Activated CD8-positive, alpha-beta T cell treated with anti-CD3 and anti-CD28 coated beads, Interleukin-2, amount 10 ng/mL, durations not matched to agents 7 days and 5 days (primary cell): ENCODE results near the gene TTC19. TPM values are rescaled to one million over a fixed set of nuclear protein-coding genes. Genes with fewer than 3 reads are reported as not detected.

Source experiments
- ATAC-seq: fragments of 150-1000 bp; cut with Tn5 transposase; one replicate; pipeline ENCODE4 v1.10.0; 2021; ENCODE audit warnings: moderate library complexity
- CTCF ChIA-PET: fragments of 350-600 bp; sonication (Branson Sonifier 250); formaldehyde crosslinking; loops from one replicate; lab custom pipeline; 2021; ENCODE audit warnings: antibody characterized with exemption; lab: Charles Lee
- POLR2A ChIA-PET: fragments of 350-600 bp; sonication (Branson Sonifier 250); formaldehyde crosslinking; loops from one replicate; lab custom pipeline; 2021; ENCODE audit warnings: antibody characterized with exemption; lab: Charles Lee
- DNase-seq: peaks from one replicate; pipeline ENCODE4 v3.0.0-alpha.2; 2020
- H3K27ac Mint-ChIP-seq: one replicate; pipeline ENCODE4 v1.8.0; 2021; ENCODE audit warnings: mild to moderate bottlenecking, mixed read lengths
- H3K27me3 Mint-ChIP-seq: one replicate; pipeline ENCODE4 v1.8.0; 2021; ENCODE audit warnings: low read depth, mixed read lengths
- H3K36me3 Mint-ChIP-seq: one replicate; pipeline ENCODE4 v1.8.0; 2021; ENCODE audit warnings: low read depth, mixed read lengths
- H3K4me1 Mint-ChIP-seq: one replicate; pipeline ENCODE4 v1.8.0; 2021; ENCODE audit warnings: low read depth, mixed read lengths
- H3K4me3 Mint-ChIP-seq: one replicate; pipeline ENCODE4 v1.8.0; 2021; ENCODE audit warnings: mild to moderate bottlenecking, mixed read lengths
- H3K9me3 Mint-ChIP-seq: one replicate; pipeline ENCODE4 v1.8.0; 2022; ENCODE audit warnings: mixed read lengths; ENCODE audit not compliant: insufficient read depth
- total RNA-seq, 2 experiments: library from RNA; stranded (reverse); gene quantifications; one replicate each; pipeline ENCODE4 v1.2.3, GENCODE V29; 2021

The TTC19 gene
- 10 to 100 TPM; 31.5 to 38.1 TPM for total RNA-seq

GRCh38 chr17:15999141-15999973 is at the start of gene TTC19, which contains the start of gene ZSWIM7:
TTC19 (plus strand) TSS chr17:15999824; CDS start chr17:15999849, 25 bp downstream.
ZSWIM7 (minus strand) TSS chr17:15999704; CDS start chr17:15999594, 110 bp downstream.
- POLR2A ChIA-PET, result interaction anchor here (0.6 to 2.4 kb wide), 6 partner anchors 10 to 211 kb away, joined by 3 to 11 read pairs (median 3); partner anchors contain the start of gene ADORA2B
- peaks cover 32% of the 10 kb centered on the region for H3K4me1 Mint-ChIP-seq

GRCh38 chr17:15951368-15952047 is 48.1 kb upstream of the TTC19 start:
- no peak overlapping the region for H3K4me3 Mint-ChIP-seq
- no peaks in the 10 kb centered on the region for H3K9me3 Mint-ChIP-seq
- DNase-seq, result no peak
- ChIA-PET CTCF (no interaction called here), POLR2A (no interaction called here)
- H3K36me3 Mint-ChIP-seq, result no peaks in the 10 kb centered on the region
- H3K27ac Mint-ChIP-seq, result no peak overlapping the region
- no peak for ATAC-seq
- peaks cover 3% of the 10 kb centered on the region for H3K27me3 Mint-ChIP-seq
- peaks cover 11% of the 10 kb centered on the region for H3K4me1 Mint-ChIP-seq

More at GRCh38 chr17:15999141-15999973, at the start of gene TTC19, which contains the start of gene ZSWIM7:
- Mint-ChIP-seq H3K27me3 (no peaks in the 10 kb centered on the region), H3K27ac (peak within 1 kb of the TSS; percentile 99), H3K9me3 (no peaks in the 10 kb centered on the region), H3K36me3 (peaks cover 40% of the 10 kb centered on the region), H3K4me3 (peak within 1 kb of the TSS; percentile 93)
- DNase-seq (peak; percentile 96), ATAC-seq (peak; percentile 91)
- CTCF ChIA-PET, result interaction anchor here (0.6 to 2.9 kb wide), 10 partner anchors 12 to 579 kb away, joined by 3 to 28 read pairs (median 4); partner anchors contain the start of gene ADORA2B

GRCh38 chr17:15952048-15952532 is 47.5 kb upstream of the TTC19 start:
- peaks cover 15% of the 10 kb centered on the region for H3K4me1 Mint-ChIP-seq

GRCh38 chr17:15952916-15953790 is 46.5 kb upstream of the TTC19 start:
- ATAC-seq (no peak), DNase-seq (no peak)
- ChIA-PET POLR2A (no interaction called here), CTCF (no interaction called here)
- peaks cover 24% of the 10 kb centered on the region for H3K4me1 Mint-ChIP-seq
- H3K4me3 Mint-ChIP-seq, result no peak overlapping the region
- H3K27ac Mint-ChIP-seq, result no peak overlapping the region
- peaks cover 8% of the 10 kb centered on the region for H3K36me3 Mint-ChIP-seq
- no peaks in the 10 kb centered on the region for H3K9me3 Mint-ChIP-seq
- H3K27me3 Mint-ChIP-seq, result peaks cover 8% of the 10 kb centered on the region

More at GRCh38 chr17:15952048-15952532, 47.5 kb upstream of the TTC19 start:
- DNase-seq, result no peak
- H3K27me3 Mint-ChIP-seq, result peaks cover 5% of the 10 kb centered on the region
- H3K9me3 Mint-ChIP-seq, result no peaks in the 10 kb centered on the region
- no peak overlapping the region for H3K27ac Mint-ChIP-seq
- no peak overlapping the region for H3K4me3 Mint-ChIP-seq
- peaks cover 1% of the 10 kb centered on the region for H3K36me3 Mint-ChIP-seq
- POLR2A ChIA-PET, result no interaction called here
- CTCF ChIA-PET, result no interaction called here
- no peak for ATAC-seq

- peaks cover 9% of the 10 kb centered on the region for H3K36me3 Mint-ChIP-seq
- CTCF ChIA-PET, result interaction anchor here (1.3 kb wide), 1 partner anchor 10 kb away, joined by 6 read pairs; the partner anchor contains the start of gene ADORA2B
- DNase-seq (no peak), ATAC-seq (no peak)
- peaks cover 10% of the 10 kb centered on the region for H3K27me3 Mint-ChIP-seq
- peaks cover 35% of the 10 kb centered on the region for H3K4me1 Mint-ChIP-seq
- POLR2A ChIA-PET, result interaction anchor here (0.6 kb wide), 1 partner anchor 9 kb away, joined by 4 read pairs; the partner anchor contains the start of gene ADORA2B
- H3K9me3 Mint-ChIP-seq, result no peaks in the 10 kb centered on the region
- H3K27ac Mint-ChIP-seq, result no peak overlapping the region
- no peak overlapping the region for H3K4me3 Mint-ChIP-seq
Observed at GRCh38 chr17:15954222-15954621, 45.4 kb upstream of the TTC19 start.

GRCh38 chr17:15955793-15956541 is 43.7 kb upstream of the TTC19 start:
- POLR2A ChIA-PET, result no interaction called here
- Mint-ChIP-seq H3K27me3 (peaks cover 10% of the 10 kb centered on the region), H3K27ac (no peak overlapping the region), H3K36me3 (peaks cover 9% of the 10 kb centered on the region), H3K9me3 (no peaks in the 10 kb centered on the region), H3K4me1 (peaks cover 42% of the 10 kb centered on the region), H3K4me3 (no peak overlapping the region)
- DNase-seq, result no peak
- ATAC-seq, result no peak
- CTCF ChIA-PET, result no interaction called here

- DNase-seq (no peak), ATAC-seq (no peak)
- POLR2A ChIA-PET, result no interaction called here
- Mint-ChIP-seq H3K27ac (no peak overlapping the region), H3K4me3 (no peak overlapping the region), H3K9me3 (no peaks in the 10 kb centered on the region), H3K36me3 (peaks cover 9% of the 10 kb centered on the region), H3K4me1 (peaks cover 42% of the 10 kb centered on the region), H3K27me3 (peaks cover 10% of the 10 kb centered on the region)
- CTCF ChIA-PET, result no interaction called here
Observed at GRCh38 chr17:15957206-15957605, 42.4 kb upstream of the TTC19 start.

GRCh38 chr17:15957608-15958307 is 41.9 kb upstream of the TTC19 start:
- no peak for DNase-seq
- ChIA-PET POLR2A (no interaction called here), CTCF (interaction anchor here (1.2 to 2.1 kb wide), 3 partner anchors 13 to 128 kb away, joined by 4 to 12 read pairs (median 9); partner anchors contain the start of gene ADORA2B)
- Mint-ChIP-seq H3K9me3 (no peaks in the 10 kb centered on the region), H3K36me3 (peaks cover 9% of the 10 kb centered on the region), H3K4me1 (peaks cover 42% of the 10 kb centered on the region), H3K27me3 (peaks cover 10% of the 10 kb centered on the region), H3K4me3 (no peak overlapping the region), H3K27ac (no peak overlapping the region)
- no peak for ATAC-seq

GRCh38 chr17:15958484-15958854 is 41.2 kb upstream of the TTC19 start:
- H3K27ac Mint-ChIP-seq, result peak overlapping the region; percentile 61
- H3K27me3 Mint-ChIP-seq, result peaks cover 10% of the 10 kb centered on the region
- CTCF ChIA-PET, result interaction anchor here (0.9 to 2.1 kb wide), 6 partner anchors 10 to 129 kb away, joined by 3 to 12 read pairs (median 6); partner anchors contain the start of gene ADORA2B

GRCh38 chr17:15963670-15964110 is 35.9 kb upstream of the TTC19 start:
- ChIA-PET CTCF (no interaction called here), POLR2A (no interaction called here)
- DNase-seq, result no peak
- Mint-ChIP-seq H3K27me3 (no peaks in the 10 kb centered on the region), H3K9me3 (no peaks in the 10 kb centered on the region), H3K4me3 (no peak overlapping the region), H3K36me3 (no peaks in the 10 kb centered on the region), H3K27ac (no peak overlapping the region), H3K4me1 (peaks cover 40% of the 10 kb centered on the region)
- ATAC-seq, result no peak

More at GRCh38 chr17:15958484-15958854, 41.2 kb upstream of the TTC19 start:
- Mint-ChIP-seq H3K36me3 (peaks cover 9% of the 10 kb centered on the region), H3K9me3 (no peaks in the 10 kb centered on the region), H3K4me1 (peaks cover 42% of the 10 kb centered on the region), H3K4me3 (no peak overlapping the region)
- POLR2A ChIA-PET, result interaction anchor here (0.8 kb wide), 1 partner anchor 13 kb away, joined by 6 read pairs; the partner anchor contains the start of gene ADORA2B
- no peak for DNase-seq
- no peak for ATAC-seq
